Naive thymus-derived CD4-positive, alpha-beta T cell (primary cell): Measurements from ENCODE around the gene EGFLAM. TPM values are rescaled to one million over a fixed set of nuclear protein-coding genes. Genes with fewer than 3 reads are reported as not detected.

Experiments
- ATAC-seq: fragments of 150-1000 bp; cut with Tn5 transposase; 2 replicates; pipeline ENCODE4 v1.10.0; 2021; ENCODE audit warnings: mild to moderate bottlenecking, moderate library complexity
- CTCF ChIA-PET: fragments of 350-600 bp; sonication (Branson Sonifier 250); formaldehyde crosslinking; loops from one replicate; lab custom pipeline; 2021; ENCODE audit warnings: antibody characterized with exemption; lab: Charles Lee
- POLR2A ChIA-PET: fragments of 350-600 bp; sonication (Branson Sonifier 250); formaldehyde crosslinking; loops from one replicate; lab custom pipeline; 2021; ENCODE audit warnings: antibody characterized with exemption, inconsistent platforms; lab: Charles Lee
- DNase-seq, 9 donors: peaks; one replicate each; pipeline versions ENCODE4 v3.0.0 to v3.0.0-alpha.2; 2020 to 2022; ENCODE audit warnings: mixed read lengths in 1 of 9
- H3K27ac ChIP-seq: one replicate; pipeline ENCODE4 v1.7.0; 2013; ENCODE audit warnings: mild to moderate bottlenecking, low read depth, low read length, moderate library complexity
- H3K27me3 ChIP-seq, 2 donors: one replicate each; pipeline ENCODE4 v1.7.0; 2013; ENCODE audit warnings: low read length in 2 of 2, mild to moderate bottlenecking in 2 of 2, moderate library complexity in 2 of 2; ENCODE audit not compliant: control insufficient read depth in 2 of 2, insufficient read depth in 2 of 2
- H3K36me3 ChIP-seq, 3 experiments: 1 replicate in 2 of 3; 2 replicates in 1 of 3; pipeline ENCODE4 v1.7.0; 2013; ENCODE audit warnings: low read length in 3 of 3, mild to moderate bottlenecking in 3 of 3, moderate library complexity in 1 of 3; ENCODE audit not compliant: insufficient read depth in 3 of 3, control insufficient read depth in 2 of 3
- H3K4me1 ChIP-seq, 2 donors: one replicate each; pipeline ENCODE4 v1.7.0; 2013; ENCODE audit warnings: low read length in 2 of 2, mild to moderate bottlenecking in 2 of 2, moderate library complexity in 1 of 2; ENCODE audit not compliant: control insufficient read depth in 2 of 2, insufficient read depth in 2 of 2
- H3K4me3 ChIP-seq: 2 replicates; pipeline ENCODE4 v1.7.0; 2013; ENCODE audit warnings: mild to moderate bottlenecking, low read length
- H3K9me3 ChIP-seq, 3 experiments: 1 replicate in 2 of 3; 2 replicates in 1 of 3; pipeline ENCODE4 v1.7.0; 2013; ENCODE audit warnings: low read length in 3 of 3; ENCODE audit not compliant: control insufficient read depth in 2 of 3
- H3K27ac Mint-ChIP-seq, 9 donors: one replicate each; pipeline ENCODE4 v1.8.0; 2020 to 2022; ENCODE audit warnings: mixed read lengths in 9 of 9, mild to moderate bottlenecking in 8 of 9, moderate library complexity in 5 of 9, inconsistent platforms in 2 of 9
- H3K27me3 Mint-ChIP-seq, 5 donors: one replicate each; pipeline ENCODE4 v1.8.0; 2021 to 2022; ENCODE audit warnings: mixed read lengths in 5 of 5, mild to moderate bottlenecking in 1 of 5
- H3K36me3 Mint-ChIP-seq, 5 donors: one replicate each; pipeline ENCODE4 v1.8.0; 2020 to 2022; ENCODE audit warnings: mixed read lengths in 5 of 5, mild to moderate bottlenecking in 3 of 5, inconsistent platforms in 1 of 5
- H3K4me1 Mint-ChIP-seq, 7 donors: one replicate each; pipeline ENCODE4 v1.8.0; 2020 to 2022; ENCODE audit warnings: mixed read lengths in 7 of 7, mild to moderate bottlenecking in 3 of 7, inconsistent platforms in 1 of 7
- H3K4me3 Mint-ChIP-seq, 10 donors: one replicate each; pipeline ENCODE4 v1.8.0; 2020 to 2022; ENCODE audit warnings: mild to moderate bottlenecking in 10 of 10, mixed read lengths in 10 of 10, moderate library complexity in 6 of 10, inconsistent platforms in 2 of 10
- H3K9me3 Mint-ChIP-seq, 11 donors: one replicate each; pipeline ENCODE4 v1.8.0; 2020 to 2022; ENCODE audit warnings: mixed read lengths in 11 of 11, mild to moderate bottlenecking in 4 of 11, inconsistent platforms in 1 of 11, moderate library complexity in 1 of 11
- intact Hi-C, 2 donors: fragments of 100-400 bp; cut with micrococcal nuclease; formaldehyde crosslinking; loops; one replicate each; pipeline ENCODE4 v1.15.1; 2023
- polyA plus RNA-seq, 2 donors: library from polyadenylated mRNA; unstranded; fragments of 300-500 nt; fragmentation: Illumina TruSeq; gene quantifications; one replicate each; pipeline ENCODE4 v1.2.3, GENCODE V29; 2021
- total RNA-seq, 6 experiments: library from RNA in 5 of 6; stranded (reverse) in 5 of 6; gene quantifications; 1 replicate in 5 of 6; 2 replicates in 1 of 6; pipeline ENCODE4 v1.2.3 and lab custom pipeline; 2021 to 2026

The EGFLAM gene
- total and polyA plus RNA-seq, 7 experiments from 2014 or later, result not detected

DNA sequence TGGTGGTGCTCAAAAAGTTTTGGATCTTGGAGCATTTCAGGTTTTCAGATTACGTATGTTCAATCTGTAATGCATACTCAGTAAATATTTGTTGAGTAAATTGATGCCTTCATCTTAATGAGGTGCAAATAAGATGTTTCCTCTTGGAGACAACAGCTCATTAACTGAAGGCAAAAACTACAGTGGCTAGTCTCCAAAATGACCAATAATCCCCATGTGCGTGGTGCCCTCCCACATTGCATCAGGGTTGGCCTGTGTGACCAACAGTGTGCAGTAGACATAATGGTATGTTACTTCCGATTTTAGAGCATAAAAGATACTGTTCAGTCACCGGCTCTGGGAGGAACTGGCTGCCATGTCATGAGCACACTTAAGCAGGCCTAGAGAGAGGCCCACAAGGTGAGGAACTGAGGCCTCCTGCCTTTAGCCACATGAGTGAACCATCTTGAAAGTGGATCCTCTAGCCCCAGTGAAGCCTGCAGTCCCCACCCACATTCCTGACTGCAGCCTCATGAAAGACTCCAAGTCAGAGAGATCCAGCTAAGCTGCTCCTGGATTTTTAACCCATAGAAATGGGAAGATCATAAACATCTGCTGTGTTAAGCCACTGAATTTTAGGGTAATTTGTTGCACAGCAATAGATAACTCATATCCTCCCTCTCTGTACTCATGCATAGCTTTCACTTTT lies 242.4 kb downstream of the EGFLAM start:
- H3K36me3 Mint-ChIP-seq, result no peaks in the 10 kb centered on the region
- Histone ChIP-seq H3K4me3 (no peak overlapping the region), H3K27me3 (no peaks in the 10 kb centered on the region), H3K9me3 (no peaks in the 10 kb centered on the region), H3K4me1 (no peaks in the 10 kb centered on the region), H3K36me3 (no peaks in the 10 kb centered on the region), H3K27ac (no peak overlapping the region)
- ATAC-seq (no peak), DNase-seq (no peak)
- H3K27ac Mint-ChIP-seq, result no peak overlapping the region
- intact Hi-C loops, result no loop called here
- H3K4me3 Mint-ChIP-seq, result no peak overlapping the region
- CTCF ChIA-PET, result no interaction called here
- POLR2A ChIA-PET, result no interaction called here
- no peaks in the 10 kb centered on the region for H3K9me3 Mint-ChIP-seq
- H3K4me1 Mint-ChIP-seq, result no peaks in the 10 kb centered on the region
- peaks cover 6 to 18% (median 13%) of the 10 kb centered on the region in 5 donors for H3K27me3 Mint-ChIP-seq

DNA sequence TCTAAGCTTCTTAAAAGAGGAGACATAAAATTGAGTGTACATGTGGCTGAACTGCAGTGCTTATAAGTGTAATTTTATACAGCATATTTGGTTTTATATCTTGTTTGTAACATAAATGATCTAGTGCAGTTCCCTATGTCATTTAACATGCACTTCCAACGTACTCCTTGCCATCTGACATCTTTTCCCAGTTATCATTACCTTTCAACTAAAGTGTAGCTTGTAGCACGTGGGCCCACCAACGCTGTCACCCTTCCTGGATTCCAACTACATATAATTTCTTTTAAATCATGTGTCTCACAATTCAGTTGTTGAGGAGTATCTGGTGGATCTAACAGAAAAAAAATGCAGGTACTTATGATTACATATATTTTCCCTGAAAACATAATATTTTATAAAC lies 247.9 kb downstream of the EGFLAM start:
- no peaks in the 10 kb centered on the region for H3K9me3 Mint-ChIP-seq
- ChIA-PET CTCF (no interaction called here), POLR2A (no interaction called here)
- ATAC-seq, result no peak
- no peaks in the 10 kb centered on the region for H3K4me1 Mint-ChIP-seq
- no peak overlapping the region for H3K27ac Mint-ChIP-seq
- H3K4me1 ChIP-seq, result no peaks in the 10 kb centered on the region
- H3K27me3 Mint-ChIP-seq, result peaks cover 15 to 27% (median 19%) of the 10 kb centered on the region in 5 donors
- no peak overlapping the region for H3K27ac ChIP-seq
- H3K4me3 Mint-ChIP-seq, result no peak overlapping the region
- intact Hi-C loops, result no loop called here
- H3K9me3 ChIP-seq, result no peaks in the 10 kb centered on the region
- H3K36me3 ChIP-seq, result no peaks in the 10 kb centered on the region
- DNase-seq, result no peak
- H3K4me3 ChIP-seq, result no peak overlapping the region
- no peaks in the 10 kb centered on the region for H3K36me3 Mint-ChIP-seq
- no peaks in the 10 kb centered on the region for H3K27me3 ChIP-seq

DNA sequence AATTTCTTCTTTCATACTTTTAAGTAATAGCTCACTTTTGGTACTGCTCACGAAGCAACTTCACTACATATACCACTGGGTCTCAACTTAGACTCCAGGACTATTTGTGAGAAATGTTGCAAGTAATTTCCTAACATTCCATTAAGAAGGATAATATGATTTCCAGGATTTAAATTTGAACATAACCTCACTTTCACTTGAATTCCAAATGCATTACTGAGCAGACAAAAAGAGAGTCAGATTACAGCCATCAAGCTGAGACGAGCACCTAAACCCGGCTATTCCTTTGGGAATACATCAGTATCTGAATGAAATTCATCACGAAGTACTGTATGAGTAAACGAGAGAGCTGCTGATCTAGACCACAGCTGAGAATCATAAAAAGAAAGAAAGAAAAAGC lies 250.8 kb downstream of the EGFLAM start:
- ChIA-PET CTCF (no interaction called here), POLR2A (no interaction called here)
- Mint-ChIP-seq H3K4me1 (no peaks in the 10 kb centered on the region), H3K27ac (no peak overlapping the region), H3K4me3 (no peak overlapping the region), H3K27me3 (peaks cover 25 to 39% (median 26%) of the 10 kb centered on the region in 5 donors), H3K9me3 (no peaks in the 10 kb centered on the region), H3K36me3 (no peaks in the 10 kb centered on the region)
- DNase-seq (no peak), ATAC-seq (no peak)
- Histone ChIP-seq H3K9me3 (no peaks in the 10 kb centered on the region), H3K4me1 (no peaks in the 10 kb centered on the region), H3K27me3 (no peaks in the 10 kb centered on the region), H3K36me3 (no peaks in the 10 kb centered on the region), H3K27ac (no peak overlapping the region), H3K4me3 (no peak overlapping the region)
- intact Hi-C loops, result no loop called here
